PC-3 (cell line): ENCODE data around the gene CPNE7. TPM values are rescaled to one million over a fixed set of nuclear protein-coding genes. Genes with fewer than 3 reads are reported as not detected.
A peak's percentile ranks its signal among the peaks of the same experiment; 100 is the strongest.

Source experiments
- ATAC-seq: fragments of 200-7000 bp; cut with Tn5 transposase; 2 replicates; pipeline ENCODE4 v1.9.1; 2020; ENCODE audit warnings: mild to moderate bottlenecking, moderate library complexity
- BruUV-seq: library from RNA; stranded (reverse); fragments of 400-500 nt; replicated peaks from 2 replicates; lab custom pipeline; 2021; lab: Mats Ljungman, UMichigan
- CTCF ChIA-PET: fragments of 300-600 bp; sonication (Branson Sonifier 250); formaldehyde crosslinking; loops from one replicate; lab custom pipeline; 2022; ENCODE audit warnings: antibody characterized with exemption; lab: Charles Lee
- POLR2A ChIA-PET: fragments of 300-600 bp; sonication (Branson Sonifier 250); formaldehyde crosslinking; loops from one replicate; lab custom pipeline; 2022; ENCODE audit warnings: antibody characterized with exemption; ENCODE audit not compliant: unreplicated experiment; lab: Charles Lee
- DNase-seq: peaks from one replicate; pipeline ENCODE4 v3.0.0-alpha.2; 2015
- H2AFZ ChIP-seq: fragments of 300-600 bp; sonication (generic); 2 replicates; pipeline ENCODE4 v1.6.0; 2016; ENCODE audit warnings: antibody characterized with exemption, low read length
- H3F3A ChIP-seq: fragments of 300-600 bp; sonication (generic); one replicate; pipeline ENCODE4 v1.6.0; 2017; ENCODE audit warnings: antibody characterized with exemption, low read length, control low read depth, mild to moderate bottlenecking; ENCODE audit not compliant: unreplicated experiment
- H3K27ac ChIP-seq: fragments of 300-600 bp; sonication (generic); 2 replicates; pipeline ENCODE4 v1.5.1; 2016; ENCODE audit warnings: mild to moderate bottlenecking, low read length
- H3K27me3 ChIP-seq: fragments of 300-600 bp; sonication (generic); 2 replicates; pipeline ENCODE4 v1.6.1; 2016; ENCODE audit warnings: low read length, mixed read lengths
- H3K36me3 ChIP-seq: fragments of 300-600 bp; sonication (generic); 2 replicates; pipeline ENCODE4 v1.6.1; 2016; ENCODE audit warnings: low read depth, mixed run types, low read length, mixed read lengths
- H3K4me1 ChIP-seq: fragments of 300-600 bp; sonication (generic); 2 replicates; pipeline ENCODE4 v1.5.1; 2016; ENCODE audit warnings: low read length; ENCODE audit not compliant: insufficient read depth
- H3K4me2 ChIP-seq: fragments of 300-600 bp; sonication (generic); 2 replicates; pipeline ENCODE4 v1.6.0; 2016; ENCODE audit warnings: low read length
- H3K4me3 ChIP-seq: fragments of 300-600 bp; sonication (generic); 2 replicates; pipeline ENCODE4 v1.5.1; 2016; ENCODE audit warnings: mild to moderate bottlenecking, low read length, mixed read lengths
- H3K79me2 ChIP-seq: fragments of 300-600 bp; sonication (generic); 2 replicates; pipeline ENCODE4 v1.6.1; 2017; ENCODE audit warnings: low read length, mixed read lengths
- H3K9ac ChIP-seq: fragments of 300-600 bp; sonication (generic); 2 replicates; pipeline ENCODE4 v1.6.0; 2016; ENCODE audit warnings: mild to moderate bottlenecking, low read length
- H3K9me2 ChIP-seq: fragments of 300-600 bp; sonication (generic); replicated peaks from 2 replicates; pipeline ENCODE4 v1.6.1; 2016; ENCODE audit warnings: mixed run types, low read length, mixed read lengths
- H3K9me3 ChIP-seq: fragments of 300-600 bp; sonication (generic); 2 replicates; pipeline ENCODE4 v1.6.1; 2016; ENCODE audit warnings: low read length, mixed read lengths
- H4K20me1 ChIP-seq: fragments of 300-600 bp; sonication (generic); 2 replicates; pipeline ENCODE4 v1.6.1; 2016; ENCODE audit warnings: low read length, mixed read lengths
- CTCF ChIP-seq: fragments of 300-600 bp; sonication (generic); conservative IDR thresholded peaks from 2 replicates; pipeline ENCODE4 v1.5.1; 2017; ENCODE audit warnings: antibody characterized with exemption, low read depth, mild to moderate bottlenecking, low read length
- EZH2 ChIP-seq: fragments of 300-600 bp; sonication (generic); IDR thresholded peaks from one replicate; pipeline ENCODE4 v1.6.1; 2017; ENCODE audit warnings: antibody characterized with exemption, mild to moderate bottlenecking, low read length; ENCODE audit not compliant: unreplicated experiment
- EZH2phosphoT487 ChIP-seq: fragments of 300-600 bp; sonication (generic); IDR thresholded peaks from 2 replicates; pipeline ENCODE4 v1.6.1; 2018; ENCODE audit warnings: mild to moderate bottlenecking, antibody characterized with exemption, low read length, borderline replicate concordance
- intact Hi-C: fragments of 100-400 bp; cut with micrococcal nuclease; formaldehyde crosslinking; loops from 2 replicates; pipeline ENCODE4 v1.9.0; 2023
- total RNA-seq: library from RNA; depleted of rRNA; stranded (reverse); fragments of >200 nt; gene quantifications from 2 replicates; pipeline ENCODE4 v1.2.3, GENCODE V29; 2014

The CPNE7 gene
- total RNA-seq, 1 experiment from 2014 or later, result 29.7 TPM

GRCh38 chr16:89643769-89644300, 68.3 kb downstream of the CPNE7 start:
- H3F3A ChIP-seq, result no peaks in the 10 kb centered on the region
- H3K36me3 ChIP-seq, result no peaks in the 10 kb centered on the region; the same call in 1 of the 2 replicates
- ChIA-PET POLR2A (no interaction called here), CTCF (no interaction called here)
- H3K9ac ChIP-seq, result no peak overlapping the region
- no peak for ATAC-seq
- no peaks in the 10 kb centered on the region for H3K27me3 ChIP-seq
- TF ChIP-seq EZH2 (no peak), CTCF (no peak), EZH2phosphoT487 (no peak)
- no peaks in the 10 kb centered on the region for H4K20me1 ChIP-seq
- no peaks in the 10 kb centered on the region for H3K79me2 ChIP-seq
- H3K4me3 ChIP-seq, result no peak overlapping the region
- H3K9me3 ChIP-seq, result no peaks in the 10 kb centered on the region
- H2AFZ ChIP-seq, result no peak overlapping the region
- no peak overlapping the region for H3K4me2 ChIP-seq
- intact Hi-C loops, result no loop called here
- no peaks in the 10 kb centered on the region for H3K9me2 ChIP-seq
- no peak overlapping the region for H3K27ac ChIP-seq
- no peaks in the 10 kb centered on the region for H3K4me1 ChIP-seq
- BruUV-seq, result no TSS peak
- no peak for DNase-seq

GRCh38 chr16:89645122-89645521, 69.6 kb downstream of the CPNE7 start:
- CTCF ChIA-PET, result no interaction called here
- intact Hi-C loops, result no loop called here
- Histone ChIP-seq H3K4me1 (no peaks in the 10 kb centered on the region), H3K4me3 (no peak overlapping the region), H4K20me1 (no peaks in the 10 kb centered on the region), H3F3A (no peaks in the 10 kb centered on the region), H3K4me2 (no peak overlapping the region), H3K9ac (no peak overlapping the region), H3K36me3 (no peaks in the 10 kb centered on the region; the same call in 1 of the 2 replicates), H3K27ac (no peak overlapping the region), H3K79me2 (no peaks in the 10 kb centered on the region), H3K9me3 (no peaks in the 10 kb centered on the region), H2AFZ (no peak overlapping the region), H3K27me3 (no peaks in the 10 kb centered on the region), H3K9me2 (no peaks in the 10 kb centered on the region)
- BruUV-seq, result TSS peak; percentile 6
- POLR2A ChIA-PET, result no interaction called here
- no peak for ATAC-seq
- DNase-seq, result no peak
- no peak for TF ChIP-seq CTCF
- no peak for TF ChIP-seq EZH2
- TF ChIP-seq EZH2phosphoT487, result no peak

GRCh38 chr16:89646270-89646669, 70.7 kb downstream of the CPNE7 start:
- no peaks in the 10 kb centered on the region; the same call in 1 of the 2 replicates for H3K36me3 ChIP-seq

More at GRCh38 chr16:89646270-89646669, 70.7 kb downstream of the CPNE7 start:
- POLR2A ChIA-PET, result no interaction called here
- Histone ChIP-seq H3K9me3 (no peaks in the 10 kb centered on the region), H4K20me1 (no peaks in the 10 kb centered on the region), H3K4me2 (no peak overlapping the region), H3K9me2 (no peaks in the 10 kb centered on the region), H3K9ac (no peak overlapping the region), H3K4me1 (no peaks in the 10 kb centered on the region), H3K79me2 (no peaks in the 10 kb centered on the region), H3K27me3 (no peaks in the 10 kb centered on the region), H2AFZ (no peak overlapping the region), H3F3A (no peaks in the 10 kb centered on the region), H3K27ac (no peak overlapping the region), H3K4me3 (no peak overlapping the region)
- no peak for TF ChIP-seq CTCF
- TF ChIP-seq EZH2phosphoT487, result no peak
- no peak for TF ChIP-seq EZH2
- intact Hi-C loops, result no loop called here
- CTCF ChIA-PET, result no interaction called here
- DNase-seq, result no peak
- ATAC-seq, result no peak
- no TSS peak for BruUV-seq
